Stimulated activated CD8-positive, alpha-beta memory T cell treated with anti-CD3 and anti-CD28 coated beads, Interleukin-4, amount 100 ng/mL, for 24 hours (primary cell): Measurements from ENCODE around the gene RAF1.
"Not testable (repeated sequence)": the region's sequence is repeated elsewhere in the genome, so short reads cannot be mapped to it uniquely, and the experiment has no call there.

Experiments used
- DNase-seq: peaks from one replicate; pipeline ENCODE4 v3.0.0-alpha.2; 2020; ENCODE audit warnings: low read depth

RAF1 gene

DNA sequence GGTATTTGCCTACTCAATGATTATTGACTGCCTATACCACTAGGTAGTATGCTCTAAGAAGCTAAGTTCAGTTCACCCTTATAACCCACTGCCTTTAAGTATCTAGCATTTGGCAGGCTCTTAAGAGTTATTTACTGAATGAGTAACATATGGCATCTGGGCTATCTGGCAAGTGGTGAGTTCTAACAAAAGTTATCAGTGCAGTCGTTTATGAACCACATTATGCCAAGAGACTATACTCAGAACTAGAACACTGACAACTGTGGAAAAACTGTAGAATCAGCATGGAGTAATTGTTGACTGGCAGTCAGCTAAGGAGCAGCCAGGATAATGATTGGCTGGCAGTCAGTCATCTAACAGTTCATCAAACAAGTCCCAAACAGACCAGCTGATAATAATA, 25.8 kb downstream of the RAF1 start:
- DNase-seq = no peak

DNA sequence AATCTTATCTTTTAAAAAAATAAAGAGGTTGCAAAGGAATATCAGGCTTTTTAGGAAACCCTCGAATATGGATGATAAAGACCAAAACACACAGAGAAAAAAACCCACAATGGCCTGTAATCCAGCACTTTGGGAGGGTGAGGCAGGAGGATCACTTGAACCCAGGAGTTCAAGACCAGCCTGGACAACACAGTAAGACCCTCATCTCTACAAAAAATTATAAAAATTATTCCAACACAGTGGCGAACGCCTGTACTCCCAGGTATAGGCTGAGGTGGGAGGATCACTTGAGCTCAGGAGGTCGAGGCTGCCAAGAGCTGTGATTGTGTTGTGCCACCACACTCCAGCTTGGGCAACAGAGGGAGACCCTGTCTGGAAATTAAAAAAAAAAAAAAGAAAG, 30.8 kb downstream of the RAF1 start:
- DNase-seq = no peak

DNA sequence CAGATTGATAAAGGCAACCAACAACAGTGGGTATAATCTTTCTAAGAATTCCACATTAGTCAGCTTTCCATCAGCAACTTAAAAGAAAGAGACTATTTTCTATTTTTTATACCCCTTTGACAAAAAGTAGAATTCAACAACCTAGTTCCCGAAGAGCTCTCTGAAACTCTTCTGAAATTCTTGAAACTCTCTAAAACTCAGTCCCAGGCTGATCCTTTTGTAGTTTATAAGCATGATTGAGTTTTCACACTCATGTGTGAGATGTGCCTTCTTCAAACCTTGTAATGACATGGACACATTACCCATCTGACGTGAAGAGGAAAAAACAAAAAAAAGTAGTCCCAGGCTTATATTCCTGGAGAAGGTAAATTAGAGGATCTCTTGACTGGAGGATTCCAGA, 31.4 kb downstream of the RAF1 start:
- DNase-seq = no peak

GRCh38 chr3:12630843-12631242, 33.1 kb downstream of the RAF1 start:
- DNase-seq = not testable (repeated sequence)

DNA sequence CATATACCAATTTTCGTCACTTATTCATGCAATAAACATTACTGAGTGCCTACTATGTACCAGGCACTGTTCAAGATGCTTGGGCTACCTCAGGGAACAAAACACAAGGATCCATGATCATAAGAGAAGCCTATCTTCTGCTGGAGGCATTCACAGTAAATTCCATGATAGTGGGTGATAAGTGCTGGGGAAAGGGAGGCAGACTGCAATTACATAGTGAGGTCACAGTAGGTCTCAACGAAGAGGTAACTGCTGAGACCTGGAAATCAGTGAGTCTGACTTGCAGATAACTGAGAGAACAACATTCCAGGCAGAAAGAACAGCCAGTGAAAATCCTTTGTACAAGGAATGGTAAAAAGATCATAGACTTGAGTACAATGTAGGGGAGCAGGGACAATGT, 33.6 kb downstream of the RAF1 start:
- no peak for DNase-seq

GRCh38 chr3:12629560-12629959, 34.4 kb downstream of the RAF1 start:
- no peak for DNase-seq

DNA sequence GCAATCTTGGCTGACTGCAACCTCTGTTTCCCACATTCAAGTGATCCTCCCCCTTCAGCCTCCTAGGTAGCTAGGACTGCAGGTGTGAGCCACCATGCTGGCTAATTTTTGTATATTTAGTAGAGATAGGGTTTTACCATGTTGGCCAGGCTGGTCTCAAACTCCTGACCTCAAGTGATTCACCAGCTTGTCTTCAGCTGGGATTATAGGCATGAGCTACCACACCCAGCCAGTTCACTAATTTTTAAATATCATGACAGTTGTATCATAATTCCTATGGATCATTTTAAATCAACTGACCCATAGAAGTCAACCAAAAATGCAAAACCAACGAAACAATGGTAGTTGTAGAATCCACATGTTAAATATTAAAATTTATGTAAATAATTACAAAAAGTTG, 35.1 kb downstream of the RAF1 start:
- DNase-seq = no peak

- no peak for DNase-seq
Measured at GRCh38 chr3:12627370-12627769, 36.5 kb downstream of the RAF1 start.

DNA sequence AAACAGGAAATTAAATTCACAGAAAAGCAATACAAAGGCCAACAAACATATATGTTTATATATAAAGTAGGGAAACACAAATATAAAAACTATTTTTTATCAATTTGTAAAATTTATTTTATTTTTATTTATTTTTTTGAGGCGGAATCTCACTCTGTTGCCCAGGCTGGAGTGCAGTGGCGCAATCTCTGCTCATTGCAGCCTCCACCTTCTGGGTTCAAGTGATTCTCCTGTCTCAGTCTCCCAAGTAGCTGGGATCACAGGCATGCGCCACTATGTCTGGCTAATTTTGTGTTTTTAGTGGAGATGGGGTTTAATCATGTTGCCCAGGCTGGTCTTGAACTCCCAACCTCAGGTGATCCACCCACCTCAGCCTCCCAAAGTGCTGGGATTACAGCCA, 39.0 kb downstream of the RAF1 start:
- DNase-seq = not testable (repeated sequence)

- no peak for DNase-seq
Measured at GRCh38 chr3:12624056-12624455, 39.9 kb downstream of the RAF1 start.

DNA sequence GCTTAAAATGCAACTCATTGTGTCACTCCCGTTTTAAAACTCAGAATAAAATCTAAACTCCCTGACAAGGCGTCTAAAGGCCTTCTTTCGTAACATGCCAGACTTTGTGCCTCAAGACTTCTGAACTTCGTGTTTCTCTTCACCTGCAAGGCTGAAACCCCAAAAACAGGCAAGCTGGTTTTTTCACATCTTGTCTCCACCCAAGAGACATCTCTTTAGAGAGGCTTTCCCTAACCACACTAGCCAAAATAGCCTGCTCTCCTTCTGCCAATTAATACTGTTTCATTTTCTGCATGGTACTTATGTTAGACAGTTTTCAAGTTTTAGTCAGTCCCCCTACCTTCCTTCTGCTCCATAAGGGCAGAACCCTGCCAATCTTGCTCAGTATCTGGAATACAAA, 41.6 kb downstream of the RAF1 start:
- no peak for DNase-seq

DNA sequence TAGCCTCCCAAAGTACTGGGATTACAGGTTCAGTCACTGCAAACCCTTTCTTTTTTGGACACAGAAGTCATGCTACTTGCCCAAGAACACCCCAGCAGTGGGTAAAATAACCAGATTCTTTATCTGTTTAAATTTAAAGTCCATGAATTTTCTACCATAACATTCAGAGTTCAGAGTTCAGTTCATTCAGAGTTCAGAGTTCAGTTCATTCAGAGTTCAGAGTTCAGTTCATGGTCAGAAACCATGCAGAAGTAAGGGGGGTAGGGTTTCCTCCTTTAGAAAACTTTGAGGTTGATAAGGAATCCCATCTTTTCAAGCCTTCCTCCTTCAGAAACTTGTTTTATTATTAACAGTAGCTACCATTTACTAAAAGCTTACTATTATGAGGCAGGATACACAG, 43.2 kb downstream of the RAF1 start:
- DNase-seq = no peak

DNA sequence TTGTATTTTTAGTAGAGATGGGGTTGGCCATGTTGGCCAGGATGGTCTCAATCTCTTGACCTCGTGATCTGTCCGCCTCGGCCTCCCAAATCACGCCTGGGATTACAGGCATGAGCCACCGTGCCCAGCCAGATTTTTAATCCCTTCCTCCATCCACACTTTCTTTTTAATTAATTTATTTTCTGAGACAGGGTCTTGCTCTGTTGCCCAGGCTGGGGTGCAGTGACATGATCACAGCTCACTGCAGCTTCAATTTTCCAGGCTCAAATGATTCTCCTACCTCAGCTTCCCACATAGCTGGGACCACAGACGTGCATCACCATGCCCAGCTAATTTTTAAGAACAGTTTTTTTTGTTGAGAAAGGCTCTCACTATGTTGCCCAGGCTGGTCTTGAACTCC, 43.6 kb downstream of the RAF1 start:
- no peak for DNase-seq

DNA sequence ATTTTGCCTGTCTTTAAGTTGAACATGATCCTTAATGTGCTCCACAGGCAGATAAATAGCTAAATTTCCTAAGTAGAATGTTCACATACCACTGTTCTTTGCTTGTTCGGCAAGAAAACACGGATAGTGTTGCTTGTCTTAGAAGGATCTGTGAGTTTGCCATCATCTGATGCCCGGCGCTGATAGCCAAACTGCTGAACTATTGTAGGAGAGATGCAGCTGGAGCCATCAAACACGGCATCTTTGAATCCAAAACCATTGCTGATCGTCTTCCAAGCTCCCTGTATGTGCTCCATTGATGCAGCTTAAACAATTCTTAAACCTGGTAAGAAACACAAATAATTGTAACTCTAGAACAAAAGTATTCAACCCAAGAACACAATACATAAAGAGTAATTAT, 45.5 kb downstream of the RAF1 start:
- DNase-seq = no peak

GRCh38 chr3:12615266-12615665, 48.7 kb downstream of the RAF1 start:
- DNase-seq = no peak

DNA sequence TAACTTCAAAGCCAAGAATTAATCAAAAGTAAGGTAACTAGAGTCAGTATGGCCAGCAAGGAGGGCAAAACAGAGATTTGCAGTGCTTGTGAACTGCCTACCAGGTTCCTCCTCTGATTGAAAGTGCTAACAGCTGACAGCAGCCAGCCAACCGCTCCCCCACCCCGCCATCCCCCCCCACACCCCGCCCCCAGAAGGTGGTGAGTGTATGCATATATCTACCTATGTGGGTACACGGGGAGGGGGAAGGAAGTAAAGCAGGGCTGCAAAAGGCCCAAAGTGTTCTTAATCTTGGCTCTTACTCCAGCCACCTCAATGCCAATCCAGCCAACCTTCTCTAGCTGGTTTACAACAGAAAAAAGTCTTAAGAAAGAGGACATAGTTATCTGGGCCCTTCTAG, 50.7 kb downstream of the RAF1 start:
- no peak for DNase-seq

DNA sequence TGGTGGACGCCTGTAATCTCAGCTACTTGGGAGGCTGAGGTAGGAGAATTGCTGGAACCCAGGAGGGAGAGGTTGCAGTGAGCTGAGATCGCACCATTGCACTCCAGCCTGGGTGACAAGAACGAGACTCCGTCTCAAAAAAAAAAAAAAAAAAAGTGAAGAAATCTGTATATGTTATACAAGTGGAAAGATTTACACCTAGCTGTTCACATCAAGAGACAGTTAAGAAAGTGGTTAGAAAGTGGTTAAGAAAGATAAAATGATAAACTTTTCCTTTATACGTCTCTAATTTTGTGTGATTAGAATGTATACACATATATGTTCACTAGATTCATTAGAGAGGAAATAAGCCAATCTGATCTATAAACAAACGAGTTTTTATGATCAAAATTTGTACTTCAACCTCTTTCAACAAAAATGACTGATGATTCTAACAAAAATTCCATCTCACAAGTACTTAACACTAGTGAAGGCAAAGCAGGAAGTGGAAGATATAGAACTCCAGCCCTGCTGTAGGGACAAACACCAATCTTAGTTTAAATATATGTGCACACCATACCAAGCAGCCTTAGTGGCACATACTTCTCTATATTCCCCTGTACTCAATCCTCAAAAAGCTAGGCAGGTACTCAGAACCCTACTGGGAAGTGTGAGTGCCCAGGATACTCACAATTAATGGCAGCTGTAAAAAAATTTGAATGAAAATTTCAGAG, 51.2 kb downstream of the RAF1 start:
- DNase-seq = no peak

- DNase-seq = no peak
Measured at GRCh38 chr3:12611117-12611516, 52.8 kb downstream of the RAF1 start.

DNA sequence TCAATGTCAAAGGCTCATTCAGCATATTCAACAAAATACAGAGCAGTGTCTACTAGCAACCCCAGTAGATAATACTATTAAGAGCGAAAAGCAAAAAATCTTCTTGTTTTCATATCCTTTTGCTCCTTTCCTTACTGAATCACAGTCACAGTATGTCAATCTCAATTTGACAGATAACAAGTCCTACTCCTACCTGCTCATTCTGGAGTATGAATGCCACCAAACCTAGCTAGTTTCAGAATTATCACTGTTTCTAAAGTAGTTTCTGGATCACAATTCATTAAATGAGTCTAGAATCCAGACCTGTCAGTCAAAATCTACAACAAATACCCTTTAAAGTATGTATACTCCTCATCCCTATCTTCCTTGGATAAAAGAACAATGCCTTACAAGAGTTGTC, 55.5 kb downstream of the RAF1 start:
- no peak for DNase-seq

DNA sequence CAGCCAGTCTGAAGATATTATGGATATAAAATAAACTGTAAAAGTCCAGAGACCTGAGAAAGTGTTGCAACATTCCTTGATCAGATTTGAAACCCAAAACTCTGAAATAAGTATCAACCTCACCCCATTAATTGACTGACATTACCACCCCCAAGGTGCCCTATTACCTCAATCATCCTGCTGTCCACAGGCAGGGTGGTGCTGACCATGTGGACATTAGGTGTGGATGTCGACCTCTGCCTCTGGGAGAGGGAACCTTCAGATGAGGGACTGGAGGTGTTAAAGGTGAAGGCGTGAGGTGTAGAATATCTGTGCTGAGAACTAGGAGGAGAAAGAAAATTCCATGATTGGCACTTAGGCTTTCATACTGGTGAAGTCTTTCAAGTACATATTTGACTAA, 59.9 kb downstream of the RAF1 start:
- no peak for DNase-seq

- DNase-seq = no peak
Measured at GRCh38 chr3:12601072-12601471, 62.8 kb downstream of the RAF1 start.

- no peak for DNase-seq
Measured at GRCh38 chr3:12598890-12599289, 65.0 kb downstream of the RAF1 start.

- no peak for DNase-seq
Measured at GRCh38 chr3:12593473-12593872, 70.4 kb downstream of the RAF1 start.

- no peak for DNase-seq
Measured at GRCh38 chr3:12591997-12592715, 71.8 kb downstream of the RAF1 start.
